ENCODE results near the gene CDH19.

DNA sequence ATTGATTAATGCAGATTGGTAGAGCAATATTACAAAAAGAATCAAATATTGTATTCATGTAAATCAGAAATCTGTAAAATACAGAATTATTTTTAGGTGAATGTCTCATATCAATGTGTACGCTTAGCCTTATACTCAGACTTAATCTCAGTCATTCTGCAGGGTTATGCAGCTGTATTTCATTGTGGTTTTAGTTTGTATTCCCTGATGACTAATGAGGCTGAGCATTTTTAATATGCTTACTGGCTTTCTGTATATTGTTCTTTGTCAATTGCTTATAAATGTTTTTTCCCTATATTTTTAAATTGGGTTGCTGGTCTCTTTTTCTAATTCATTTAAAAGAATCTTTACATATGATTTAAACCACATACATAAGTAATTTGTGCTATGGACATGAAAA, 50.1 kb downstream of the CDH19 start:
- TF ChIP-seq EP300 (IDR thresholded peaks at IDR 0.05) (no peak), POLR2A (IDR thresholded peaks at IDR 0.05) (no peak), POLR2AphosphoS5 (IDR thresholded peaks at IDR 0.05) (no peak)
- TF ChIP-seq, protein P1, sequence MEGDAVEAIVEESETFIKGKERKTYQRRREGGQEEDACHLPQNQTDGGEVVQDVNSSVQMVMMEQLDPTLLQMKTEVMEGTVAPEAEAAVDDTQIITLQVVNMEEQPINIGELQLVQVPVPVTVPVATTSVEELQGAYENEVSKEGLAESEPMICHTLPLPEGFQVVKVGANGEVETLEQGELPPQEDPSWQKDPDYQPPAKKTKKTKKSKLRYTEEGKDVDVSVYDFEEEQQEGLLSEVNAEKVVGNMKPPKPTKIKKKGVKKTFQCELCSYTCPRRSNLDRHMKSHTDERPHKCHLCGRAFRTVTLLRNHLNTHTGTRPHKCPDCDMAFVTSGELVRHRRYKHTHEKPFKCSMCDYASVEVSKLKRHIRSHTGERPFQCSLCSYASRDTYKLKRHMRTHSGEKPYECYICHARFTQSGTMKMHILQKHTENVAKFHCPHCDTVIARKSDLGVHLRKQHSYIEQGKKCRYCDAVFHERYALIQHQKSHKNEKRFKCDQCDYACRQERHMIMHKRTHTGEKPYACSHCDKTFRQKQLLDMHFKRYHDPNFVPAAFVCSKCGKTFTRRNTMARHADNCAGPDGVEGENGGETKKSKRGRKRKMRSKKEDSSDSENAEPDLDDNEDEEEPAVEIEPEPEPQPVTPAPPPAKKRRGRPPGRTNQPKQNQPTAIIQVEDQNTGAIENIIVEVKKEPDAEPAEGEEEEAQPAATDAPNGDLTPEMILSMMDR (IDR thresholded peaks at IDR 0.05) = no peak

Measured in upper lobe of left lung (tissue), 4 donors.